Stimulated activated CD4-positive, alpha-beta T cell treated with anti-CD3 and anti-CD28 coated beads, Interleukin-1b, Interleukin-23, amount 100 ng/mL, for 4 hours (primary cell): ENCODE results near the gene FMN1.
A peak's percentile ranks its signal among the peaks of the same experiment; 100 is the strongest.

ENCODE experiments used
- DNase-seq, 2 donors: peaks; one replicate each; pipeline ENCODE4 v3.0.0-alpha.2; 2020; ENCODE audit warnings: low read depth in 2 of 2

Gene FMN1

GRCh38 chr15:33157371-33158037, 37.0 kb downstream of the FMN1 start:
- DNase-seq = no peak

DNA sequence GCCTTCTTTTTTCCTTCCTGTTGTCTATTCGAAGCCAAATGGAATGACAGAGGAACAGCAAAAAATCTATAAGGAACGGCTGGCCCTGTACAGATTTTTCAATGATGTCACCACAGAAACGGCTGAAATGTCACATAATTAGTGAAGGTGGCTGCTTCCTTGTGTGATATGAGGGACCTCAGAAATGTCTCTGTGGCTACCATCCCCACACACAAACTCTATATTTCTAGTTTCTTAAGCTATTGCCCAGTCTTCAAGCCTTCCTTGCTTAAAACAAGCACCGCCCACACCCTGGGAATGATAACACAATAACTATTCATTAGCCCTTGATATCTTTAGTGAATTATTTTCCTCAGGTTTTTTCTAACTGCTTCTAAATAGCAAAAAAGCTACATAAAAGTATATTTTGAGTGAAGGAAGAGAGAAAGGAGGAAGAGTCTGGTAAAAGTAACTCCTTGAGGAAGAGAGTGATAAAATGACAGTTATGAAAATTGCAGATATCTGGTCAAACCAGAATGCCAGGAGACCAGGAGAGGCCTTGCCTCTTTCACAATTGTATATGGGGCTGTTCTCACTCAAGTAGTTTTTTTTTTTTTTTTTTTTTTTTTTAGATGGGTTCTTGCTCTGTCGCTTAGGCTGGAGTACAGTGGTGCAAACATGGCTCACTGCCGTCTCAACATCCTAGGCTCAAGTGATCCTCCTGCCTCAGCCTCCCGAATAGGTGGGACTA, 38.7 kb downstream of the FMN1 start:
- DNase-seq = no peak

GRCh38 chr15:33154351-33155166, 40.0 kb downstream of the FMN1 start:
- DNase-seq = no peak

DNA sequence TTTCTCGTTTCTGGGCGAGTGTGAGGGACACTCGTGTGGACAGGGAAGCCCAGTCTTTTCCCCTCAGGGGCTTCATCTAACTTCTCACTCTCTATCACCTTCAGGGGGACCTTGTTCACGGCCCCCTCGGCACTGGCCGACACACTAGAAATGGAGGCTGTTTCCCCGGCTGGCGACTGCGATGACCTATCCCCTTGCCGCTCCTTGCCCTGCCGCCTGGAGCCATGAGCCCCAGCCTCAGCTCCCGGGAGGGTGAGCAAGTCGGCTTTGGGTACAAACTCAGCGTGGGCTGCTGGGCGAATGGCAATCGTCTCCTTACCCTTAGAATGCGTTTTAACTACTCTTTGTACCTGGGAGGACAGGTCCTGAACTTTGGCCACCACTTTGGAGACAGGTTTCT, 41.0 kb downstream of the FMN1 start:
- no peak for DNase-seq

DNA sequence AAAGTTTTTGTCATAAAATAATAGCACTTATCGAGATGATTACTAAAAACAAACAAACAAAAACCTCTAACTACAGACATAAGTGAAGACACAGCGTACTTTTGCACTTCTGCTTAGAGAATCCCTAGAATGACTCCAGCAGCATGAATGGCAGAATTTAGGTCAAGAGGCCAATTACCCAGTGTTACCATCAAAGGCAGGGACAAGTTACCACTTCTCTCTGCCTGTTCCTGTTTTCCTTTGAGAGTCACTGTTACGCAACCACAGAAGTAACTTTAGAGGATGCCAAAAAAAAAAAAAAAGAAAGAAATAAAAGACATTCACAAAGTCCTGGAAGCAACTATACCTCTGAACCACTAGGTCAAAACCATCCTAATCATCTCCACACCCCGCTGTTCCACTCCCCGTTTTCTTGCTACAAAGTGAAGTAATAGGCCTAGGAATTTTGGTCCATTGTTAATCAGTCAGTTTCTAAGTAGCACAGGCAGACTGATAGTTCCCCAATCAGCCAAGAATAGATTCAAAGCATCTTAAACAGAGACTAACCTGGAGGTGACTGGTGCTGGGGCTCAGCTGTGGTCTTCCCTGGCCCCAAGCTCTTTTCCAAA, 41.9 kb downstream of the FMN1 start:
- no peak for DNase-seq

DNA sequence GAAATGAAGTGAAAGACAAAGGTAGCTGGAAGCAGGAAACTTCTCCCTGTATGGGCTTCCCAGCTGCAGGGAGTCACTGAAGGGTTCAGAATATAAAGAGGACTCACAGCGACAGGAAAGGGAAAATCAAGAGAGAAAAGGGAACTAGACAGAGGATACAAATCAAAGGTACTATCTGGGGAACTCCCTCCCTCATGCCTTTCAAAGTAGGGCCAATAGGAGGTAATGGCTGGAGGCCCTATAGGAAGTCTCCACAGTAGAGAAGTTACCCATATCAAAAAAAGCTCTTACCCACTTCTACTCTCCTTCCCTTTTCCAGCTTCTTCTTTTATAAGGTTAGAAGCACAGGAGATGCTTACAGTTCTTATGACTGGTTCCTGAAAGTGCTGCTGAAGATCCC, 43.5 kb downstream of the FMN1 start:
- no peak for DNase-seq

GRCh38 chr15:33150431-33150941, 44.0 kb downstream of the FMN1 start:
- DNase-seq = no peak

DNA sequence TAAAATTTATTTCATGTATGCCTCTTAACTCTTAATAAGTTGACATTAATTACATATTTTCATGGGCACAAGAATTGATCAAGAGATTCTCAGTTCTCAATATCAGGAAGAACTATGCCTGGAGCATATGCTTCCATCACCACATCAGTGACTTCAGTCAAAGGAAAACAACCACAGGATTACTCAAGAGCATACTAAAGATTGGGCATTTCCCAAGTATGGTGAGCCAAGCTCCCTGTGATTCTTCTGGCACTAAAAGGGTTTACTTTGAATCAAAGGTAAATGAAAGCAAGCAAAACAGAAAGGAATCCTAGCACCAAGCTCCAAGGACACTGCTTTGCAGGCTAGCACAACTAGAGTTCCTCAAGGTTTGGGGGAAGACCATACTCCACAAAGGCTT, 44.6 kb downstream of the FMN1 start:
- no peak for DNase-seq

GRCh38 chr15:33148129-33148751, 46.3 kb downstream of the FMN1 start:
- no peak for DNase-seq

- DNase-seq = no peak
Measured at GRCh38 chr15:33146051-33146450, 48.5 kb downstream of the FMN1 start.

- no peak for DNase-seq
Measured at GRCh38 chr15:33145447-33145846, 49.1 kb downstream of the FMN1 start.

GRCh38 chr15:33142708-33143107, 51.8 kb downstream of the FMN1 start:
- no peak for DNase-seq

DNA sequence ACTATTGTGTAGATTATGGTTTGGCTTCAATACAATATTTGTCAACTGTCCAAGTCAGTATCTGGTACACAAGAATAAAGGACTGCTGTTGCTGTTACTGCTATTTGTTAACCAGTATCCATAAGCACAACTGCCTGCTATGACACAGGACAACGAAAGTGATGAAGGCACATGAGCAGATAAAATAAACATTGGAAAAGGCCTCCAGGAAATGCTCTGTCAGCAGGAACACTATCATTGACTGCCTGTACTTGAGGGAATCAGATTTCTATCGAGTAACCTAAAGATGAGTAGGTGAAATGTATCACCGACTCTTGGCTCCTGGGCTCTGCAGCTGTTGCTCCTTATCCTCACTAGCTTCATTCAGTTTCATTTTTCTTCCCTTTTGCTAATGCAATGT, 56.5 kb downstream of the FMN1 start:
- no peak for DNase-seq

GRCh38 chr15:33137101-33137500, 57.4 kb downstream of the FMN1 start:
- no peak for DNase-seq

DNA sequence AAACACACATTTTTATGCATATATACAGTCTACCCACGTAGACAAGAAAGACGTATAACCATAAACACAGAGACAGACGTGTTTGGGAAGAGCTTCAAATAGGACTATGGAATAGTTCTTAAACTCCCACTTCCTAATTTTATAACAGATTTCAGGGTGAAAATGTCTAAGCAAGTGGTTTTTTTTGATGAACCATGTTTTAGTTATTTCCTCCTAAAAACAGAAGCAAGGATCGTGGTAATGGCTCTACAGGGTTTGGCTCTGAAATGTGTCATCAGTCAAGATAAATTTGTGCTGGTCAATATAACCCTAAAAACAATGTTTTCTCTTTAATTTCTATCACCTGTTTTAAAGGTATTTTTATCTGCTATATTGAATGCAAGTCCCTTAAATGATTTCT, 58.2 kb downstream of the FMN1 start:
- no peak for DNase-seq

DNA sequence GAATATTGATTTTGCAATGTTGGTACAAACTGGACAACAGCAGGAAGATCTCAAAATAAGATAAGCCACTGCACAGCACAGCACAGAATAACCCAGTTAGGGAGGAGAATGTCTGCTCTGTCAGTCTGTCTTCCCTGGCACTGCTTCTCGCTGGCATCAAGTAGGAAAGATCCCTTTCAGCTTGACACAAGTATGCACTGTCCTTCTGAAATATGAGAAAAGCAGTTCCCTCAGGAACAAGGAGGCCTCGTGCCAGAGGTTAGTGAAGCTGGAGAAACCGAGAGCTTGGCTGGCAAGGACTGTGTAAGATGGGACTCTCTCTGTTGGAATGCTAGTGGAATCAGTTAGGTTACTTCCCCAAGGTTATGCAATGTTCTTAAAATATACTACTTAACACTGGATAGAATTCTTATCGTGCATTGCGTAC, 59.1 kb downstream of the FMN1 start:
- DNase-seq = no peak

DNA sequence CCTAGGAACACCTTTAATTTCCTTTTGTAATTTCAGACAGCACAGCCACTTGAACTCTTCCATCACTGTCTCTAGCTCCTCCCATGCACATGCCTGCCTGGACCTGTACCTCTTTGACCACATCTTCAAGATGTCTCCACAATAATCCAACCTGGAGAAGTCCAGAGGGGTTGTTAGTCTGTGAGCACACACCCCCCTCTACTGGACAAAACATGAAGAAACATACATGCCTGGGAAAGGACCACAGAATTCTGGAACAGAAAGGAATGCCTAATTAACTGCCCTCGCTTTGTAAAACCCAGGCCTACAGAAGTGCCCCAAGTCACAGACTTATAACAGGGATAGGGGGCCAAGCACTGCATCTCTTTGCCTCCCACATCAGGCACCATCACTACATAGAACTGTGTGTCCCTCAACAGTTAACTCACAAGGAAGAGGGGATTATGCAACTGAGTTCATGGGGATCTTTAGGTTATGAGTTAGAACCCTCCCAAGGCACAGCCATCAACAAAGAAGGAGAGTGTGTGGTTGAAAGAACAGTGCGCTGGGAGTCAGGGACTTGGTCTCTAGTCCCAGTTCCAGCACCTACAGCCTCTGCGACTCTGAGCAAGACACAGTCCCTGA, 61.7 kb downstream of the FMN1 start:
- peak in 1 of 2 donors; percentile 9 for DNase-seq

DNA sequence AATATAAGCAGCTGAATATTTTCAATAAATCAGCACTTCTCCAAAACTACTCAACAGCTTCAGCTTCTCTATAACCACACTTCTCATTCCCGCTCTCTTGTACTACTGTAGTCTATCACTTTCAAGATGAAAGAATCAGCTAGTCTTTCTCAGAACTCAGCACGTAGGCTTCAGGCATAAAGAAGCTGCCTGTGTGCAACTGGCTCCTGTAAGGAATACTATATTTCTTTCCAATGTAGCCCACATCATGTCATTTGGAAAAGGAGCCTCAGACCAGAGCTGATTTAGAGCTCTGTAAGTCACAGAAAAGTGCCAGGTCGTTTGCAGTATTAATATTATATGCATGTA, 62.3 kb downstream of the FMN1 start:
- DNase-seq = no peak

DNA sequence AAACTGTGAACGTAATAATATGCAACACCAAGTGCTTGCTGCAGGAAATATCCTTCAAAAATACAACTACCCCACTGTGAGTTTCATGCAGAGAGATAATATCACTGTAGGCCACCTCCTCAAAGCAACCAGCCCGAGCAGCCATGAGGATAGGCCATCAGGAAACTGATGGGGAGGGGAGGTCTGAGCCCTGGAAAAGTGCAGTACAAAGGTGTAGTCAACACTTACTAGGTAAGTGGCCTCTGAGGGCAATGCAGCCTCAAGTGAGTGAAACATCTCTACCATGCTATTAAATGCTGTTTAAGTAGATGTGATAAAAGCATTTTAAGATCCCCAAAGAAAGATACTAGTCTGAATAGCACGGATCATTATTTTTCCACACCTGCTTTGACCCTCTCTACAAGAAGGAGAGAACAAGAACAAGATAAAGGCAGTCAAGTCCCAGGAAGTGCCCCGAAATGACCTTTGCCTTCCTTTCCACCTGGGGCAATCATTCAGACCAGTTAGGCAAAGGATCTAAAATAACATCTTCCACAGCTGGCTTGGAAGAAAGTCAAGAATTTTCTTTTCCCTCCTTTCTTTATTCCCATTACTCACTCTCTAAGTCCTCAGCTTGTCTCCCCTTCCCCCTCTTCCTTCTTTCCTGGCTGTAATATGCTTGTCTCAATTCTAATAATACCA, 62.8 kb downstream of the FMN1 start:
- no peak for DNase-seq

- DNase-seq = peak; percentile 32 to 67
Measured at GRCh38 chr15:33126559-33127290, 67.8 kb downstream of the FMN1 start.
